ENCODE measurements around the gene EVI5. TPM values are rescaled to one million over a fixed set of nuclear protein-coding genes. Genes with fewer than 3 reads are reported as not detected.
"Not testable (repeated sequence)": the region's sequence is repeated elsewhere in the genome, so short reads cannot be mapped to it uniquely, and the experiment has no call there.

EVI5 gene
- total and polyA plus RNA-seq, 12 donors, result 3.6 to 63.1 (median 45.2) TPM

GRCh38 chr1:92790081-92790480 lies 5.2 kb upstream of the EVI5 start:
- intact Hi-C loops (cut with DNase I), result no loop called here
- H3K4me1 ChIP-seq (replicated peaks in 1 of 2), result peaks cover 0 to 5% of the 10 kb centered on the region in 2 donors
- no peak for DNase-seq
- H3K9me3 ChIP-seq (replicated peaks in 1 of 3), result no peaks in the 10 kb centered on the region
- no peaks in the 10 kb centered on the region for H3K27me3 ChIP-seq
- H3K27ac ChIP-seq, result no peak overlapping the region
- no peak for TF ChIP-seq POLR2A (IDR thresholded peaks at IDR 0.05)
- no peak for TF ChIP-seq CTCF (IDR thresholded peaks at IDR 0.05)
- H3K4me3 ChIP-seq, result no peak overlapping the region
- H3K36me3 ChIP-seq (replicated peaks in 1 of 2), result no peaks in the 10 kb centered on the region

GRCh38 chr1:92786111-92786901 lies 1.4 kb upstream of the EVI5 start:
- H3K4me3 ChIP-seq, result no peak overlapping the region
- H3K9me3 ChIP-seq (replicated peaks in 1 of 3), result no peaks in the 10 kb centered on the region
- WGBS, 4 donors, result 82 to 88% (median 86%) methylated on average over 5 of the region's 5 CpGs
- intact Hi-C loops (cut with DNase I), result no loop called here
- H3K4me1 ChIP-seq (replicated peaks in 1 of 2), result peaks cover 13 to 28% of the 10 kb centered on the region in 2 donors
- no peaks in the 10 kb centered on the region for H3K27me3 ChIP-seq
- peak overlapping the region in 1 of 5 donors; percentile 96 for H3K27ac ChIP-seq
- no peak for DNase-seq
- no peaks in the 10 kb centered on the region for H3K36me3 ChIP-seq (replicated peaks in 1 of 2)
- TF ChIP-seq CTCF (IDR thresholded peaks at IDR 0.05) (no peak), POLR2A (IDR thresholded peaks at IDR 0.05) (no peak)

- no peaks in the 10 kb centered on the region for H3K27me3 ChIP-seq
- H3K4me3 ChIP-seq, result peak overlapping the region; percentile 63 to 95 (median 78)
- TF ChIP-seq CTCF (IDR thresholded peaks at IDR 0.05) (peak in 1 of 6 experiments; percentile 5), POLR2A (IDR thresholded peaks at IDR 0.05) (no peak)
- WGBS, 4 donors, result 1 to 3% (median 1%) methylated on average over 10 to 24 of the region's 25 CpGs
- peak overlapping the region; percentile 96 to 98 (median 97) for H3K27ac ChIP-seq
- intact Hi-C loops (cut with DNase I), result no loop called here
- H3K9me3 ChIP-seq (replicated peaks in 1 of 3), result no peaks in the 10 kb centered on the region
- H3K4me1 ChIP-seq (replicated peaks in 1 of 2), result peaks cover 13 to 33% of the 10 kb centered on the region in 2 donors
- peak; percentile 54 to 76 (median 59) for DNase-seq
- H3K36me3 ChIP-seq (replicated peaks in 1 of 2), result no peaks in the 10 kb centered on the region
Observed at GRCh38 chr1:92784021-92784638, 778 bp downstream of the EVI5 start.

GRCh38 chr1:92783550-92783949 lies 1.4 kb downstream of the EVI5 start:
- 41 to 51% (median 47%) methylated on average over 14 of the region's 14 CpGs for WGBS, 4 donors
- TF ChIP-seq CTCF (IDR thresholded peaks at IDR 0.05) (peak in 5 of 6 experiments; percentile 8 to 55 (median 28)), POLR2A (IDR thresholded peaks at IDR 0.05) (peak in 1 of 2 donors; percentile 6)
- intact Hi-C loops (cut with DNase I), result not testable (repeated sequence)

More at GRCh38 chr1:92783550-92783949, 1.4 kb downstream of the EVI5 start:
- DNase-seq, result peak in 6 of 7 donors; percentile 42 to 71 (median 61)
- not testable (repeated sequence) for H3K36me3 ChIP-seq (replicated peaks in 1 of 2); H3K27me3 ChIP-seq; H3K9me3 ChIP-seq (replicated peaks in 1 of 3)
- H3K27ac ChIP-seq, result peak overlapping the region; percentile 96 to 98 (median 97)
- peak overlapping the region in 2 of 4 donors; percentile 63 to 95 for H3K4me3 ChIP-seq
- H3K4me1 ChIP-seq (replicated peaks in 1 of 2), result peaks cover 13 to 36% of the 10 kb centered on the region in 2 donors

All from adrenal gland (tissue), 12 donors.